Gastroesophageal sphincter (tissue), 3 donors: Measurements from ENCODE around the gene DENND1B.

Experiments
- CTCF ChIP-seq, 4 experiments: fragments of 200-600 bp in 2 of 4; fragments of 450-650 bp in 2 of 4; sonication (generic) in 1 of 4; IDR thresholded peaks; one replicate each; pipeline ENCODE4 v1.5.1; 2017 to 2019; ENCODE audit warnings: antibody characterized with exemption in 4 of 4, mild to moderate bottlenecking in 2 of 4, moderate library complexity in 2 of 4
- EP300 ChIP-seq: sonication (generic); formaldehyde crosslinking; IDR thresholded peaks from one replicate; pipeline ENCODE4 v1.6.1; 2017; ENCODE audit warnings: antibody characterized with exemption, mild to moderate bottlenecking
- POLR2A ChIP-seq, 2 donors: fragments of 450-650 bp; IDR thresholded peaks; one replicate each; pipeline ENCODE4 v1.6.1; 2017; ENCODE audit warnings: antibody characterized with exemption in 2 of 2, mild to moderate bottlenecking in 2 of 2, moderate library complexity in 1 of 2
- POLR2AphosphoS5 ChIP-seq: sonication (generic); formaldehyde crosslinking; IDR thresholded peaks from one replicate; pipeline ENCODE4 v1.6.1; 2017; ENCODE audit warnings: antibody characterized with exemption

- no peak for TF ChIP-seq POLR2A (IDR thresholded peaks at IDR 0.05)
- no peak for TF ChIP-seq CTCF (IDR thresholded peaks at IDR 0.05)
- no peak for TF ChIP-seq EP300
- no peak for TF ChIP-seq POLR2AphosphoS5
These were observed 43.8 kb downstream of the DENND1B start for GRCh38 chr1:197731449-197731848.
